Keratinocyte (primary cell): ENCODE data around the gene RBM22. TPM values are rescaled to one million over a fixed set of nuclear protein-coding genes. Genes with fewer than 3 reads are reported as not detected.

ENCODE experiments used
- DNase-seq: peaks from one replicate; pipeline ENCODE4 v3.0.0-alpha.2; 2011; ENCODE audit warnings: low read depth, missing footprints, low spot score
- FAIRE-seq: peaks from 2 replicates; lab custom pipeline; 2011; peaks lifted over from hg19 to GRCh38; lab: Jason Lieb, UNC
- H2AFZ ChIP-seq: 2 replicates; pipeline ENCODE4 v1.6.0; 2012; ENCODE audit warnings: low read length, control low read depth, inconsistent platforms; ENCODE audit not compliant: control insufficient read depth
- H3K27ac ChIP-seq: 2 replicates; pipeline ENCODE4 v1.5.1; 2011; ENCODE audit warnings: low read length; ENCODE audit not compliant: control insufficient read depth, insufficient read depth
- H3K27me3 ChIP-seq: 3 replicates; pipeline ENCODE4 v1.6.0; 2011; ENCODE audit warnings: low read length; ENCODE audit not compliant: control insufficient read depth, insufficient read depth; ENCODE audit errors: extremely low read depth
- H3K36me3 ChIP-seq, 2 experiments: 2 replicates in 1 of 2; 3 replicates in 1 of 2; pipeline ENCODE4 v1.5.1; 2011; ENCODE audit warnings: low read length in 2 of 2, mild to moderate bottlenecking in 1 of 2; ENCODE audit not compliant: control insufficient read depth in 2 of 2, insufficient read depth in 2 of 2; ENCODE audit errors: extremely low read depth in 1 of 2
- H3K4me1 ChIP-seq: 3 replicates; pipeline ENCODE4 v1.5.1; 2011; ENCODE audit warnings: low read length; ENCODE audit not compliant: control insufficient read depth, insufficient read depth; ENCODE audit errors: extremely low read depth
- H3K4me2 ChIP-seq: 3 replicates; pipeline ENCODE4 v1.6.0; 2011; ENCODE audit warnings: low read depth, low read length; ENCODE audit not compliant: control insufficient read depth, insufficient read depth; ENCODE audit errors: extremely low read depth
- H3K4me3 ChIP-seq, 3 experiments: fragments of 200-600 bp in 1 of 3; sonication (generic) in 1 of 3; 2 replicates in 2 of 3; 3 replicates in 1 of 3; pipeline ENCODE4 v1.5.1; 2011 to 2016; ENCODE audit warnings: low read length in 3 of 3, mild to moderate bottlenecking in 3 of 3, control low read depth in 2 of 3, inconsistent platforms in 1 of 3, low read depth in 1 of 3, mixed read lengths in 1 of 3, mixed run types in 1 of 3, moderate library complexity in 1 of 3; ENCODE audit not compliant: control insufficient read depth in 2 of 3, insufficient read depth in 2 of 3; ENCODE audit errors: extremely low read depth in 1 of 3
- H3K79me2 ChIP-seq: 2 replicates; pipeline ENCODE4 v1.6.0; 2012; ENCODE audit warnings: low read length; ENCODE audit not compliant: control insufficient read depth, insufficient read depth
- H3K9ac ChIP-seq: 3 replicates; pipeline ENCODE4 v1.6.0; 2011; ENCODE audit warnings: low read length; ENCODE audit not compliant: control insufficient read depth, insufficient read depth; ENCODE audit errors: extremely low read depth
- H3K9me1 ChIP-seq: 3 replicates; pipeline ENCODE4 v1.6.0; 2011; ENCODE audit warnings: low read length; ENCODE audit not compliant: control insufficient read depth, insufficient read depth; ENCODE audit errors: extremely low read depth
- H3K9me3 ChIP-seq: 2 replicates; pipeline ENCODE4 v1.5.1; 2012; ENCODE audit warnings: low read depth, low read length; ENCODE audit not compliant: control insufficient read depth
- H4K20me1 ChIP-seq: 3 replicates; pipeline ENCODE4 v1.6.0; 2011; ENCODE audit warnings: low read length; ENCODE audit not compliant: control insufficient read depth, insufficient read depth; ENCODE audit errors: extremely low read depth
- EZH2 ChIP-seq: IDR thresholded peaks from one replicate; pipeline ENCODE4 v1.6.1; 2012; ENCODE audit warnings: inconsistent platforms, mild to moderate bottlenecking, low read length, moderate library complexity
- dilution Hi-C: fragments of 300-500 bp; cut with MboI; formaldehyde crosslinking; loops from one replicate; pipeline ENCODE4 v1.7.0; 2020; ENCODE audit warnings: low sequenced_read_pairs; ENCODE audit not compliant: extremely low pct_ligation_motif_present
- polyA plus RNA-seq, 5 experiments: library from polyadenylated mRNA; depleted of rRNA in 3 of 5; stranded (reverse) in 3 of 5; stranded (forward) in 1 of 5; unstranded in 1 of 5; fragments of >200 nt; gene quantifications; 1 replicate in 1 of 5; 2 replicates in 3 of 5; 3 replicates in 1 of 5; pipeline versions ENCODE4 v1.2.1 to v1.2.3, GENCODE V29; 2011 to 2012; ENCODE audit warnings: missing spikeins in 2 of 5, low read depth in 1 of 5, low replicate concordance in 1 of 5
- TF ChIP-seq, protein P1 (sequence below), 3 experiments: IDR thresholded peaks in 1 of 3; conservative IDR thresholded peaks in 1 of 3; optimal IDR thresholded peaks in 1 of 3; 2 replicates in 2 of 3; 3 replicates in 1 of 3; pipeline versions ENCODE3 to v1.5.1; 2011; ENCODE audit warnings: low read length in 3 of 3, mild to moderate bottlenecking in 3 of 3, moderate library complexity in 2 of 3, control low read depth in 1 of 3, inconsistent platforms in 1 of 3; ENCODE audit not compliant: insufficient read depth in 2 of 3; ENCODE audit errors: extremely low read depth in 1 of 3

The RBM22 gene
- polyA plus RNA-seq, 1 donor (not counting 4 experiments of a cell fraction or from before 2014, with no cell fraction given), result 34.7 TPM

DNA sequence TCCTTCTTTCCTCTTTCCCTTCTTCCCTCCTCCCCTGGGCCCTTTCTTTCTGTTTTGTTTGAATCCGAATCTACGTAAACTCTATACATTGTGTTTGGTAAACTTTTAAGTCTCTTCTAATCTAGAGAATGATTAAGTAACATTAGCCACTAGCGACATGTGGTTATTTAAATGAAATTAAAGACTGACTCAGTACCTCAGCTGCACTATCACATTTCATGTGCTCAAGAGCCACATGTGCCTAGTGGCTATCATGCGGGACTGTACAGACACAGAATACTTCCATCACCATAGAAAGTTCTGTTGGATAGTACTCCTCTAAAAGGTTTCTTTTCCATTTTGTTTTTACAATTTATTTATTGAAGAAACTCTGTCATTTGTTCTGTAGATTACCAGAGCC is 29.0 kb upstream of the RBM22 start:
- H3K36me3 ChIP-seq, result peaks cover 11 to 12% of the 10 kb centered on the region in 2 experiments
- H3K4me2 ChIP-seq, result no peak overlapping the region
- no peaks in the 10 kb centered on the region for H3K9me1 ChIP-seq
- DNase-seq (no peak), FAIRE-seq (no peak)
- no peak overlapping the region for H3K4me3 ChIP-seq
- H3K27me3 ChIP-seq, result no peaks in the 10 kb centered on the region
- no peaks in the 10 kb centered on the region for H3K4me1 ChIP-seq
- no peak overlapping the region for H3K9ac ChIP-seq
- H4K20me1 ChIP-seq, result no peaks in the 10 kb centered on the region
- TF ChIP-seq, protein P1, sequence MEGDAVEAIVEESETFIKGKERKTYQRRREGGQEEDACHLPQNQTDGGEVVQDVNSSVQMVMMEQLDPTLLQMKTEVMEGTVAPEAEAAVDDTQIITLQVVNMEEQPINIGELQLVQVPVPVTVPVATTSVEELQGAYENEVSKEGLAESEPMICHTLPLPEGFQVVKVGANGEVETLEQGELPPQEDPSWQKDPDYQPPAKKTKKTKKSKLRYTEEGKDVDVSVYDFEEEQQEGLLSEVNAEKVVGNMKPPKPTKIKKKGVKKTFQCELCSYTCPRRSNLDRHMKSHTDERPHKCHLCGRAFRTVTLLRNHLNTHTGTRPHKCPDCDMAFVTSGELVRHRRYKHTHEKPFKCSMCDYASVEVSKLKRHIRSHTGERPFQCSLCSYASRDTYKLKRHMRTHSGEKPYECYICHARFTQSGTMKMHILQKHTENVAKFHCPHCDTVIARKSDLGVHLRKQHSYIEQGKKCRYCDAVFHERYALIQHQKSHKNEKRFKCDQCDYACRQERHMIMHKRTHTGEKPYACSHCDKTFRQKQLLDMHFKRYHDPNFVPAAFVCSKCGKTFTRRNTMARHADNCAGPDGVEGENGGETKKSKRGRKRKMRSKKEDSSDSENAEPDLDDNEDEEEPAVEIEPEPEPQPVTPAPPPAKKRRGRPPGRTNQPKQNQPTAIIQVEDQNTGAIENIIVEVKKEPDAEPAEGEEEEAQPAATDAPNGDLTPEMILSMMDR (optimal IDR thresholded peaks at IDR 0.05 in 1 of 3, IDR thresholded peaks at IDR 0.05 in 1 of 3, conservative IDR thresholded peaks at IDR 0.05 in 1 of 3; ENCODE audit: extremely low read depth in 1 of 3, insufficient read depth in 2 of 3, low read length in 3 of 3), result no peak
- no peak for TF ChIP-seq EZH2
- H2AFZ ChIP-seq, result no peak overlapping the region
- no peaks in the 10 kb centered on the region for H3K9me3 ChIP-seq
- H3K79me2 ChIP-seq, result peaks cover 6% of the 10 kb centered on the region
- dilution Hi-C loops, result no loop called here
- no peak overlapping the region for H3K27ac ChIP-seq

- H2AFZ ChIP-seq, result no peak overlapping the region
- no peak overlapping the region for H3K9ac ChIP-seq
- no peaks in the 10 kb centered on the region for H3K27me3 ChIP-seq
- H3K36me3 ChIP-seq, result peaks cover 10 to 19% of the 10 kb centered on the region in 2 experiments
- FAIRE-seq (no peak), DNase-seq (no peak)
- H3K27ac ChIP-seq, result no peak overlapping the region
- no peaks in the 10 kb centered on the region for H3K9me1 ChIP-seq
- no peaks in the 10 kb centered on the region for H4K20me1 ChIP-seq
- H3K79me2 ChIP-seq, result no peaks in the 10 kb centered on the region
- H3K9me3 ChIP-seq, result no peaks in the 10 kb centered on the region
- TF ChIP-seq EZH2, result no peak
- TF ChIP-seq, protein P1 (optimal IDR thresholded peaks at IDR 0.05 in 1 of 3, IDR thresholded peaks at IDR 0.05 in 1 of 3, conservative IDR thresholded peaks at IDR 0.05 in 1 of 3; ENCODE audit: extremely low read depth in 1 of 3, insufficient read depth in 2 of 3, low read length in 3 of 3), result no peak
- dilution Hi-C loops, result no loop called here
- H3K4me3 ChIP-seq, result no peak overlapping the region
- H3K4me1 ChIP-seq, result no peaks in the 10 kb centered on the region
- H3K4me2 ChIP-seq, result no peak overlapping the region
These were observed 23.0 kb upstream of the RBM22 start for GRCh38 chr5:150723845-150724244.
